ENCODE results near the gene HLCS. TPM values are rescaled to one million over a fixed set of nuclear protein-coding genes. Genes with fewer than 3 reads are reported as not detected.

Gene HLCS
- polyA plus RNA-seq, 1 of the 3 experiments (the other 2 are of a cell fraction), result 13.0 TPM

GRCh38 chr21:36728371-36729111 lies 237.9 kb downstream of the HLCS start:
- Histone ChIP-seq H4K20me1 (ENCODE audit: insufficient read depth) (no peaks in the 10 kb centered on the region), H3F3A (replicated peaks; ENCODE audit: insufficient read depth) (no peaks in the 10 kb centered on the region), H3K27me3 (ENCODE audit: insufficient read depth) (peaks cover 41% of the 10 kb centered on the region), H3K27ac (ENCODE audit: low read depth in 2 of 2, low read length in 1 of 2) (no peak overlapping the region), H3K36me3 (replicated peaks in 1 of 2; ENCODE audit: control insufficient read depth in 1 of 2, insufficient read depth in 2 of 2, low read length in 1 of 2) (no peaks in the 10 kb centered on the region), H3K9ac (no peak overlapping the region), H3K9me2 (no peaks in the 10 kb centered on the region), H3K9me3 (no peaks in the 10 kb centered on the region), H3K4me2 (no peak overlapping the region), H3K79me2 (ENCODE audit: insufficient read depth) (no peaks in the 10 kb centered on the region), H2AFZ (ENCODE audit: low read depth) (no peak overlapping the region), H3K4me1 (ENCODE audit: control insufficient read depth in 1 of 2, insufficient read depth in 2 of 2, low read depth in 1 of 2, low read length in 1 of 2) (no peaks in the 10 kb centered on the region), H3K4me3 (ENCODE audit: low read depth in 2 of 2, low read length in 1 of 2) (no peak overlapping the region)
- TF ChIP-seq RFX5 (IDR thresholded peaks at IDR 0.05; ENCODE audit: low read length) (no peak), NRF1 (IDR thresholded peaks at IDR 0.05; ENCODE audit: low read depth, low read length) (no peak), PBX3 (IDR thresholded peaks at IDR 0.05) (no peak), ELF1 (IDR thresholded peaks at IDR 0.05) (no peak), TAF1 (IDR thresholded peaks at IDR 0.05; ENCODE audit: borderline replicate concordance, low read depth, low read length) (no peak), FOXJ3 (CRISPR knock-in tag; IDR thresholded peaks at IDR 0.05) (no peak), GABPA (IDR thresholded peaks at IDR 0.05; ENCODE audit: low read depth) (no peak), FOSL2 (IDR thresholded peaks at IDR 0.05; ENCODE audit: borderline replicate concordance, low read depth) (no peak), FOXM1 (IDR thresholded peaks at IDR 0.05; ENCODE audit: low read depth) (no peak), POLR2AphosphoS5 (IDR thresholded peaks at IDR 0.05; ENCODE audit: low read depth, low read length) (no peak), REST (IDR thresholded peaks at IDR 0.05; ENCODE audit: low read depth, low read length) (no peak), CHD2 (IDR thresholded peaks at IDR 0.05; ENCODE audit: low read length, partially characterized antibody) (no peak), USF2 (IDR thresholded peaks at IDR 0.05; ENCODE audit: borderline replicate concordance, low read depth, low read length) (no peak)
- ChIA-PET POLR2A (no interaction called here), CTCF (no interaction called here)
- DNase-seq, result no peak
- 41% methylated on average over 3 of the region's 14 CpGs for WGBS (ENCODE audit: low lambda C conversion rate)
